Mesothelial cell of epicardium (in vitro differentiated cells): ENCODE data around the gene ASB5. TPM values are rescaled to one million over a fixed set of nuclear protein-coding genes. Genes with fewer than 3 reads are reported as not detected.

ENCODE experiments used
- DNase-seq, 2 experiments: peaks; one replicate each; pipeline ENCODE4 v3.0.0; 2021; ENCODE audit warnings: low spot score in 2 of 2; ENCODE audit not compliant: unreplicated experiment in 2 of 2
- H3K27ac Mint-ChIP-seq: 2 replicates; pipeline ENCODE4 v1.8.0; 2021; ENCODE audit warnings: mixed read lengths
- H3K27me3 Mint-ChIP-seq: 2 replicates; pipeline ENCODE4 v1.8.0; 2021; ENCODE audit warnings: low read depth, mixed read lengths
- H3K36me3 Mint-ChIP-seq: 2 replicates; pipeline ENCODE4 v1.8.0; 2021; ENCODE audit warnings: mixed read lengths
- H3K4me1 Mint-ChIP-seq: 2 replicates; pipeline ENCODE4 v1.8.0; 2021; ENCODE audit warnings: mixed read lengths
- H3K4me3 Mint-ChIP-seq: 2 replicates; pipeline ENCODE4 v1.8.0; 2021; ENCODE audit warnings: mild to moderate bottlenecking, moderate library complexity, mixed read lengths
- H3K9me3 Mint-ChIP-seq: 2 replicates; pipeline ENCODE4 v1.8.0; 2021; ENCODE audit warnings: mixed read lengths
- CTCF ChIP-seq: fragments of 200-600 bp; sonication (generic); IDR thresholded peaks from one replicate; pipeline ENCODE4 v1.5.0; 2021; ENCODE audit warnings: antibody characterized with exemption; ENCODE audit not compliant: unreplicated experiment
- total RNA-seq: library from RNA; stranded (reverse); gene quantifications from 3 replicates; pipeline ENCODE4 v1.2.1, GENCODE V29; 2021

The ASB5 gene
- total RNA-seq, 1 donor from 2014 or later = not detected

GRCh38 chr4:176271749-176272148, 2.7 kb upstream of the ASB5 start:
- no peaks in the 10 kb centered on the region for H3K36me3 Mint-ChIP-seq
- no peak for DNase-seq
- no peak overlapping the region for H3K27ac Mint-ChIP-seq
- no peak for TF ChIP-seq CTCF
- no peak overlapping the region for H3K4me3 Mint-ChIP-seq
- no peaks in the 10 kb centered on the region for H3K9me3 Mint-ChIP-seq
- no peaks in the 10 kb centered on the region for H3K27me3 Mint-ChIP-seq
- H3K4me1 Mint-ChIP-seq = no peaks in the 10 kb centered on the region

GRCh38 chr4:176270669-176271068, 1.6 kb upstream of the ASB5 start:
- no peak overlapping the region for H3K4me3 Mint-ChIP-seq
- H3K36me3 Mint-ChIP-seq = no peaks in the 10 kb centered on the region
- H3K27me3 Mint-ChIP-seq = no peaks in the 10 kb centered on the region
- no peak overlapping the region for H3K27ac Mint-ChIP-seq
- H3K9me3 Mint-ChIP-seq = no peaks in the 10 kb centered on the region
- no peaks in the 10 kb centered on the region for H3K4me1 Mint-ChIP-seq
- no peak for DNase-seq
- no peak for TF ChIP-seq CTCF

- Mint-ChIP-seq H3K4me1 (no peaks in the 10 kb centered on the region), H3K4me3 (no peak overlapping the region), H3K36me3 (no peaks in the 10 kb centered on the region), H3K9me3 (no peaks in the 10 kb centered on the region), H3K27me3 (no peaks in the 10 kb centered on the region), H3K27ac (no peak overlapping the region)
- TF ChIP-seq CTCF = no peak
- DNase-seq = no peak
Measured at GRCh38 chr4:176266026-176266425, 3.0 kb downstream of the ASB5 start.

- H3K4me3 Mint-ChIP-seq = no peak overlapping the region
- H3K4me1 Mint-ChIP-seq = no peaks in the 10 kb centered on the region
- H3K27ac Mint-ChIP-seq = no peak overlapping the region
- no peak for TF ChIP-seq CTCF
- H3K27me3 Mint-ChIP-seq = no peaks in the 10 kb centered on the region
- H3K9me3 Mint-ChIP-seq = no peaks in the 10 kb centered on the region
- no peak for DNase-seq
- H3K36me3 Mint-ChIP-seq = no peaks in the 10 kb centered on the region
Measured at GRCh38 chr4:176262243-176262642, 6.8 kb downstream of the ASB5 start.

- no peak for TF ChIP-seq CTCF
- no peaks in the 10 kb centered on the region for H3K4me1 Mint-ChIP-seq
- H3K9me3 Mint-ChIP-seq = no peaks in the 10 kb centered on the region
Measured at GRCh38 chr4:176261481-176261880, 7.5 kb downstream of the ASB5 start.

GRCh38 chr4:176261018-176261417, 8.0 kb downstream of the ASB5 start:
- H3K36me3 Mint-ChIP-seq = no peaks in the 10 kb centered on the region
- TF ChIP-seq CTCF = no peak
- H3K27ac Mint-ChIP-seq = no peak overlapping the region
- no peak overlapping the region for H3K4me3 Mint-ChIP-seq
- H3K4me1 Mint-ChIP-seq = no peaks in the 10 kb centered on the region
- no peaks in the 10 kb centered on the region for H3K9me3 Mint-ChIP-seq
- DNase-seq = no peak
- H3K27me3 Mint-ChIP-seq = no peaks in the 10 kb centered on the region

More at GRCh38 chr4:176261481-176261880, 7.5 kb downstream of the ASB5 start:
- Mint-ChIP-seq H3K27ac (no peak overlapping the region), H3K4me3 (no peak overlapping the region), H3K36me3 (no peaks in the 10 kb centered on the region), H3K27me3 (no peaks in the 10 kb centered on the region)
- DNase-seq = no peak
